ENCODE results near the gene CTNNAL1.

Gene CTNNAL1

GRCh38 chr9:109030426-109030825 is 17.1 kb upstream of the CTNNAL1 start:
- in situ Hi-C loops (cut with MboI; ENCODE audit: low pct_unique_long_range_greater_than_20kb, low sequenced_read_pairs), result no loop called here

GRCh38 chr9:109028457-109028856 is 15.2 kb upstream of the CTNNAL1 start:
- in situ Hi-C loops (cut with MboI; ENCODE audit: low pct_unique_long_range_greater_than_20kb, low sequenced_read_pairs), result no loop called here
- no peak for DNase-seq

More at GRCh38 chr9:109030426-109030825, 17.1 kb upstream of the CTNNAL1 start:
- no peak for DNase-seq

GRCh38 chr9:109027176-109027575 is 13.9 kb upstream of the CTNNAL1 start:
- no peak for DNase-seq
- in situ Hi-C loops (cut with MboI; ENCODE audit: low pct_unique_long_range_greater_than_20kb, low sequenced_read_pairs), result no loop called here

- no peak for DNase-seq
- in situ Hi-C loops (cut with MboI; ENCODE audit: low pct_unique_long_range_greater_than_20kb, low sequenced_read_pairs), result no loop called here
These were observed 13.0 kb upstream of the CTNNAL1 start for GRCh38 chr9:109026306-109026705.

- in situ Hi-C loops (cut with MboI; ENCODE audit: low pct_unique_long_range_greater_than_20kb, low sequenced_read_pairs), result no loop called here
- DNase-seq, result no peak
These were observed 9.6 kb upstream of the CTNNAL1 start for GRCh38 chr9:109022873-109023272.

GRCh38 chr9:109020581-109021511 is 7.5 kb upstream of the CTNNAL1 start:
- peak; percentile 65 for DNase-seq
- in situ Hi-C loops (cut with MboI; ENCODE audit: low pct_unique_long_range_greater_than_20kb, low sequenced_read_pairs), result no loop called here

- in situ Hi-C loops (cut with MboI; ENCODE audit: low pct_unique_long_range_greater_than_20kb, low sequenced_read_pairs), result no loop called here
- DNase-seq, result no peak
These were observed 6.8 kb upstream of the CTNNAL1 start for GRCh38 chr9:109020113-109020512.

- no peak for DNase-seq
- in situ Hi-C loops (cut with MboI; ENCODE audit: low pct_unique_long_range_greater_than_20kb, low sequenced_read_pairs), result no loop called here
These were observed 6.1 kb upstream of the CTNNAL1 start for GRCh38 chr9:109019420-109019819.

GRCh38 chr9:109017493-109017892 is 4.2 kb upstream of the CTNNAL1 start:
- in situ Hi-C loops (cut with MboI; ENCODE audit: low pct_unique_long_range_greater_than_20kb, low sequenced_read_pairs), result no loop called here

GRCh38 chr9:109017061-109017460 is 3.8 kb upstream of the CTNNAL1 start:
- in situ Hi-C loops (cut with MboI; ENCODE audit: low pct_unique_long_range_greater_than_20kb, low sequenced_read_pairs), result no loop called here
- no peak for DNase-seq

More at GRCh38 chr9:109017493-109017892, 4.2 kb upstream of the CTNNAL1 start:
- DNase-seq, result peak; percentile 29

- in situ Hi-C loops (cut with MboI; ENCODE audit: low pct_unique_long_range_greater_than_20kb, low sequenced_read_pairs), result no loop called here
- peak; percentile 60 for DNase-seq
These were observed 2.8 kb upstream of the CTNNAL1 start for GRCh38 chr9:109016132-109016531.

GRCh38 chr9:109014608-109015280 is 1.4 kb upstream of the CTNNAL1 start:
- in situ Hi-C loops (cut with MboI; ENCODE audit: low pct_unique_long_range_greater_than_20kb, low sequenced_read_pairs), result no loop called here
- DNase-seq, result no peak

GRCh38 chr9:109013679-109014607 is 644 bp upstream of the CTNNAL1 start:
- in situ Hi-C loops (cut with MboI; ENCODE audit: low pct_unique_long_range_greater_than_20kb, low sequenced_read_pairs), result no loop called here
- peak; percentile 43 for DNase-seq

- in situ Hi-C loops (cut with MboI; ENCODE audit: low pct_unique_long_range_greater_than_20kb, low sequenced_read_pairs), result no loop called here
- DNase-seq, result peak; percentile 52
These were observed 1.1 kb downstream of the CTNNAL1 start for GRCh38 chr9:109012009-109012875.

GRCh38 chr9:109011231-109011671 is 2.0 kb downstream of the CTNNAL1 start:
- in situ Hi-C loops (cut with MboI; ENCODE audit: low pct_unique_long_range_greater_than_20kb, low sequenced_read_pairs), result no loop called here
- DNase-seq, result no peak

GRCh38 chr9:109010746-109011145 is 2.6 kb downstream of the CTNNAL1 start:
- in situ Hi-C loops (cut with MboI; ENCODE audit: low pct_unique_long_range_greater_than_20kb, low sequenced_read_pairs), result no loop called here

GRCh38 chr9:109005678-109006077 is 7.6 kb downstream of the CTNNAL1 start:
- no peak for DNase-seq
- in situ Hi-C loops (cut with MboI; ENCODE audit: low pct_unique_long_range_greater_than_20kb, low sequenced_read_pairs), result no loop called here

More at GRCh38 chr9:109010746-109011145, 2.6 kb downstream of the CTNNAL1 start:
- peak; percentile 16 for DNase-seq

- no peak for DNase-seq
- in situ Hi-C loops (cut with MboI; ENCODE audit: low pct_unique_long_range_greater_than_20kb, low sequenced_read_pairs), result no loop called here
These were observed 10.2 kb downstream of the CTNNAL1 start for GRCh38 chr9:109003116-109003515.
